Naive B cell (primary cell): ENCODE data around the gene ATG4B. TPM values are rescaled to one million over a fixed set of nuclear protein-coding genes. Genes with fewer than 3 reads are reported as not detected.

Experiments
- ATAC-seq, 2 donors: fragments of 150-1000 bp; cut with Tn5 transposase; 2 replicates each; pipeline ENCODE4 v1.10.0; 2021; ENCODE audit warnings: low read depth in 2 of 2, mild to moderate bottlenecking in 2 of 2, moderate library complexity in 2 of 2
- DNase-seq: peaks from one replicate; pipeline ENCODE4 v3.0.0; 2022
- H3K27ac Mint-ChIP-seq, 6 donors: one replicate each; pipeline ENCODE4 v1.8.0; 2020 to 2022; ENCODE audit warnings: mild to moderate bottlenecking in 6 of 6, mixed read lengths in 6 of 6, moderate library complexity in 5 of 6, inconsistent platforms in 2 of 6
- H3K27me3 Mint-ChIP-seq, 3 donors: one replicate each; pipeline ENCODE4 v1.8.0; 2021 to 2022; ENCODE audit warnings: mixed read lengths in 3 of 3, mild to moderate bottlenecking in 1 of 3
- H3K36me3 Mint-ChIP-seq, 2 donors: one replicate each; pipeline ENCODE4 v1.8.0; 2020 to 2022; ENCODE audit warnings: mixed read lengths in 2 of 2, inconsistent platforms in 1 of 2, mild to moderate bottlenecking in 1 of 2
- H3K4me1 Mint-ChIP-seq, 3 donors: one replicate each; pipeline ENCODE4 v1.8.0; 2020 to 2022; ENCODE audit warnings: mixed read lengths in 3 of 3, inconsistent platforms in 1 of 3, mild to moderate bottlenecking in 1 of 3, moderate library complexity in 1 of 3
- H3K4me3 Mint-ChIP-seq, 8 donors: one replicate each; pipeline ENCODE4 v1.8.0; 2020 to 2022; ENCODE audit warnings: mild to moderate bottlenecking in 8 of 8, mixed read lengths in 8 of 8, moderate library complexity in 8 of 8, inconsistent platforms in 2 of 8
- H3K9me3 Mint-ChIP-seq, 7 donors: one replicate each; pipeline ENCODE4 v1.8.0; 2020 to 2022; ENCODE audit warnings: mixed read lengths in 7 of 7, mild to moderate bottlenecking in 5 of 7, inconsistent platforms in 2 of 7, moderate library complexity in 1 of 7
- polyA plus RNA-seq, 6 donors: library from polyadenylated mRNA; unstranded; fragments of 300-500 nt; fragmentation: Illumina TruSeq; gene quantifications; one replicate each; pipeline ENCODE4 v1.2.3, GENCODE V29; 2021; ENCODE audit warnings: low read depth in 6 of 6

ATG4B gene
- polyA plus RNA-seq, 6 donors from 2014 or later: 61.5 to 74.6 (median 64.5) TPM

DNA sequence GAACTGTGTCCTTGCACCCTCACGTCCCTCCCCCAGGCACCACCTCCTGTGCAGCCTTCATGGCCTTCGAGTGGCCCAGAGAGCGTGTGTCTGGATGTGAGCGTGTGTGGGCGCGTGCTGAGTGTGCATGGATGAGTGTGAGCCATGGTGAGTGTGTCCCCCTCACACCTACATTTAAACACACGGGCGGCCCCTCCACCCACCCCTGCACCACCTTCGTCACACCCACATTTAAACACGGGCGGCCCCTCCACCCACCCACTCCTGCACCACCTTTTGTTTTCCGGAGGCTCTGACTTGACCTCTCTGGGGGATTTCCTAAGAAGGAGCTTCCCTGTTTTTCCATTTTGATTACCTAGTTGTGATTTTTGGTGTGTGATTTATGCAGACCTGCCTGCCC lies 31.3 kb downstream of the ATG4B start:
- Mint-ChIP-seq H3K4me3 (no peak overlapping the region), H3K36me3 (no peaks in the 10 kb centered on the region), H3K27me3 (no peaks in the 10 kb centered on the region), H3K9me3 (no peaks in the 10 kb centered on the region), H3K4me1 (no peaks in the 10 kb centered on the region), H3K27ac (peak overlapping the region in 2 of 6 donors; percentile 28 to 63)
- ATAC-seq: no peak
- DNase-seq: no peak

DNA sequence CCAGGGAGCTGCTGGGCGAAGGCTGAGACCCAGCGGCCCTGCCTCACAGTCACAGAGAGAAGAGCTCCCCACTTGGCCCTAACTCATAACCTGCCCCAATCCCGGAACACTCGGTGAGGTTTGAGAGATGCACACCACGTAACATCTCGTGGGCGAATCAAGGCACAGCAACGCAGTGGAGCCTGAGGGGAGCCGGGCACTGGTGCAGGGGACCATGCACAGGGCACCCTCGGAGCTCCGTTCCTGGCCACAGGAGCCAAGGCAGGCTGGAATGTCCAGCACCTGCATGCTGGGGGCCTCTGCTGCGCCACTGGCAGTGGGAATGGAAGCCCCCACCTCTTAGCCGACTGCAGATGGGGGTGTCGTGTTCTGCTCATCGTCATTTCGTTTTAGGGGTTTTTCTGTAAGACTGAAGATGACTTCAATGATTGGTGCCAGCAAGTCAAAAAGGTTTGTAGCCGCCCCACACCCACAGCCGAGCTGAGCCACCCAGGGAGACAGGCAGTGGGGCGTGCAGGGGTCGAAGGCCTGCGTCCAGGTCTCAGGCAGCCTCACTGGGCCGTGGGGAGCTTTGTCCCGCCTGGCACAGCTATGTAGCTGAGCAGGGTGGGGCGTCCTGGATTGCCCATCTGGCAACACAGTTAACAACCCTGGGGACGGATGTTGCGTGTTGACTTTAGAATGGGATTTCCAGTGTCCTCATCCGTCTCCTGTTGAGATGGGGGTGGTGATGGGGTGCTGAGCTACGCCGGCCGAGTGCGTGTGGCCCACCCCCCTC lies 33.0 kb downstream of the ATG4B start:
- H3K4me1 Mint-ChIP-seq: no peaks in the 10 kb centered on the region
- H3K27ac Mint-ChIP-seq: no peak overlapping the region

DNA sequence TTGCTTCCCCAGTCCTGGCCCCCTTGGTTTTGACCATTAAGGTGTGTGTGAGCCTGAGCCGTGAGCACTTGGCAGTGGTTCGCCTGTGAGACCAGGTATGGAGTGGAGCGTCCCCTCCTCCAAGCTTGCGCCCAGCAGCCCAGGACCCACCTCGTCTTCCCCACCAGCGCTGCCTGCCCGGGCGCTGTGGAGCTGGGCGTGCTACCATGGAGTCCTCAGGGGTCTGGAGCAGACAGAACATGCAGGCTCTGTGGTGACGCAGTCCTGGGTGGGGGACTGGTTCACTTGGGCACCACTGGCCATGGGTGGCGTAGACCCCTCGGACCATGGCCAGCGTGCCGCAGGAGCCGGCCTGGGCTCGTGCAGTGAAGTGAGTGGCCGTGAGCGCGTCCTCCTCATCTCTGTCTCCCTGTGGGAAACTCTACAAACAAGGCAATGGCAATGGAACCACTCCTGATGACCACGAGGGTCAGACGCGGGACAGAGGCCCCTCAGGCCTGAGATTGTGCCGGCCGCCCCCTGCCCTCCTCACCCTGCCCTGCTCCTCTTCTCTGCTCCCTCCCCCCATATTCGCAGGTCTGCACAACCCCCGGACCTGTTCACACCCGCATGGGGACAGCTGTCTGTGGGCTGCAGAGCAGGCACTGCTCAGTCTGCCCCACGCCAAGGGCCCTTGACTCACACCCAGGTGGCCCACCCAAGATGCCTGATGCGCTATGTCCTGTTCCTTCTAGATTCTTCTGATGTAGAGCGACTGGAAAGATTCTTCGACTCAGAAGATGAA lies 34.2 kb downstream of the ATG4B start:
- ATAC-seq: no peak
- Mint-ChIP-seq H3K4me3 (no peak overlapping the region), H3K27me3 (no peaks in the 10 kb centered on the region), H3K9me3 (no peaks in the 10 kb centered on the region), H3K27ac (no peak overlapping the region), H3K4me1 (no peaks in the 10 kb centered on the region), H3K36me3 (no peaks in the 10 kb centered on the region)
- no peak for DNase-seq

More for the DNA sequence above, 33.0 kb downstream of the ATG4B start:
- H3K9me3 Mint-ChIP-seq: no peaks in the 10 kb centered on the region
- ATAC-seq (no peak), DNase-seq (no peak)
- no peak overlapping the region for H3K4me3 Mint-ChIP-seq
- H3K27me3 Mint-ChIP-seq: no peaks in the 10 kb centered on the region
- H3K36me3 Mint-ChIP-seq: no peaks in the 10 kb centered on the region

DNA sequence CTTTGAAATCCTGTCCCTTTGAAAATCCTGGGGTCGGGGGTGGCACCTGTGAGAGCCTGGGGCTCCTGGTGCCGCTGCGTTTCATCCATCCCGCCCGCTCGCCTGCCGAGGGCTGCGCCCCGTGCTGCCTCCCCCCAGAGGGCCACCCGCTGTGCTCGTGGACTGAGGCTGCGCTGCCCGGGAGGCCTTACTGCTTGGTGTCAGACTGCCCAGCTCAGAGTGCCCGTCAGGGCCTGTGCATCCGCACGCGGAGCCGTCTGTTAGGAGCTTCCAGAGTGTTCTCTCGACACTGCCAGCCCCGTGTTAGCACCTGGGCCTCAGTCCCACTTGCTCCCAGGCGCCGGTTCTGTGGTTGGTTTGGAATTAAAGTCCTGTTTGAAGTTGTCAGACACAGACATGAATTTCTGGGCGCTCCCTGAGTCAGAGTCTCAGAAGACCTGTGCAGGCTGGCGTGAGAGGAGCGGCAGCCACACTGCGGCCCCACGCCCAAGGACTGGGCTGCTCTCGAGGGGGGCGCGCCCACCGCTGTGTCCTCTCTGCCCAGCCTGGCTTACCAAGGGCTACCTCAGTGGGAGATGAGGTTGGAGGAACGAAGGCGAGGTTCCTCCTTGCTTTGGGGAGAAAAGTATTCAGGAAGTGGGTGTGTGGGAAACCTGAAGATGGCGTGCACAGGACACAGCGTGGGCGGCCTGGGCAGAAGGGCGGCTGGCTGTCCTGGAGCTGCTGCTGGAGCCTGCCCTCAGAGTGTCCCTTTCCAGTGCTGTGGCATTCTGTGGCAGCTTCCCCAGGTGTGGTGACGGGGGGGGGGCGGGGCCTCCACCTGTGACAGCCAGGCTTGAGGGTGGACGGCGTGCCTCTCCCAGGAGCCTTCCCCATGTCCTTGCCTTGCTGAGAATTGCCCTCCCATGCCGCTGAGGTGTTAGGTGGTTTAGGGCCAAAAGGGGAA lies 35.0 kb downstream of the ATG4B start:
- H3K27ac Mint-ChIP-seq: no peak overlapping the region
- no peak overlapping the region for H3K4me3 Mint-ChIP-seq
- H3K27me3 Mint-ChIP-seq: no peaks in the 10 kb centered on the region
- H3K36me3 Mint-ChIP-seq: no peaks in the 10 kb centered on the region
- no peaks in the 10 kb centered on the region for H3K9me3 Mint-ChIP-seq
- DNase-seq (no peak), ATAC-seq (no peak)
- no peaks in the 10 kb centered on the region for H3K4me1 Mint-ChIP-seq

DNA sequence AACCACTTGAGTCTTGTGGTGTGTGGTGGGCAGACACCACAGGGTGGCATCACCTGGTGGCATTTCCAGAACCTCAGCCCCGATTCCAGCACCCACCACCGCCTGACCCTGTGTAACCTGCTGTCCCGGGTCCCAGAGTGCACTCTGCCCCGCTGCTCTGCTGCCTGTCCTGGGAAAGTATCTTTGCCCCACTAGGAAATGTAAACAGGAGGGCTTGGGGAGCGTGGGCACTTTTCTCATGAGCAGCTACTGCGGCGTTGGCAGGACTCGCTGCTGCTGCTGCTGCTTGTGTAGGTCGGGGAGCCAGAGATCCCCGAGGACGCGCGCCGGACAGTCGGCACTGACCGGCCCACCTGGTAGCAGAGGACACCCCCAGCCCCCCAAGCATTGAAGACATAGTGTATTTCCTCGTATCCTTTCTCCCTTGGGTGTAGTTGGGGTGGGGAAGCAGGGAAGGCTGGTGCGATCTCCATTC lies 35.7 kb downstream of the ATG4B start:
- Mint-ChIP-seq H3K27me3 (no peaks in the 10 kb centered on the region), H3K4me3 (no peak overlapping the region), H3K4me1 (no peaks in the 10 kb centered on the region), H3K9me3 (no peaks in the 10 kb centered on the region), H3K27ac (peak overlapping the region in 1 of 6 donors; percentile 42), H3K36me3 (no peaks in the 10 kb centered on the region)
- ATAC-seq: no peak
- no peak for DNase-seq

DNA sequence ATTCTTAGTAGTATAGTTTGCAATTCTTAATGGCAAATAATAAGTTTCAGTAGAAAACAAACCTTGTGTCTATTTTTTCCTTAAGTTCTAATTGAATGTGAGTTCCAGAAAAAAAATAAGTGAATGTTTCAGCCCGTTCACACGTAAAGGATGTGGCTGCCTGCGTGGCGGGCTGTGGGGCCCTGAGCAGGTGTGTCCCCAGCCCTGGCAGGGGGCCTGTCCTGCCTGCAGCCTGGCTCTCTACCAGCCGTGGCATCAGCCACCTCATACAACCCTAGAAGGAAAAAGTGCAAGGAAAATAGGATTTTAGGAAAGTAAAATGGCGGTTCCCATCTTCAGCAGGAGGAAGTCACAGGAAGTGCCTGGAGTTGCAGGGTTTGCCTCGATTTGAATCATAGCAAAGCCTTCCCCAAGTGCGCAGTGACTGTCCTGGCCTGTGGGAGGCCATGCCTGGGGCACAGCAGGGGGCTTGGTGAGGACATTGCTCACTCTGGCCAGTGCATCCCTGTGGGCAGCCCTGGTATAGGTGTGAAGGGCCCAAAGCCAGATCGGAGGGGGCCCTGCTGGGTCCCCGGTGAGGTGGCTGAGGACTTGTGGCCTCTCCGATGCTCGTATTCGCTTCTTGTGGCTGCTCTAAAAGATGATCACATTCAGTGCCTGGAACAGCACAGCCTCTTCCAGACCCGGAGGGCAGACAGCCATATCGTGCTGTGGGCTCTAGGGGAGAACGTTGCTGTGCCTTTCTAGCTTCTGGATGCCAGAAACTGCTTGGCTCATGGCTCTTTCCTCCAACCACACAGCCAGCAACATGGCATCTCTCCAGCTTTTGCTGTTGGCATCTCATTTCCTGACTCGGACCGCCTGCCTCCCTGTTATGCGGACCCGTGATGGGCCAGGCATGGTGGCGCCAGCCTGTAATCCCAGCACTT lies 36.6 kb downstream of the ATG4B start:
- no peaks in the 10 kb centered on the region for H3K36me3 Mint-ChIP-seq
- ATAC-seq (no peak), DNase-seq (no peak)
- no peak overlapping the region for H3K4me3 Mint-ChIP-seq
- no peaks in the 10 kb centered on the region for H3K27me3 Mint-ChIP-seq
- no peaks in the 10 kb centered on the region for H3K4me1 Mint-ChIP-seq
- H3K9me3 Mint-ChIP-seq: no peaks in the 10 kb centered on the region
- H3K27ac Mint-ChIP-seq: peak overlapping the region in 3 of 6 donors; percentile 42 to 86 (median 43)

DNA sequence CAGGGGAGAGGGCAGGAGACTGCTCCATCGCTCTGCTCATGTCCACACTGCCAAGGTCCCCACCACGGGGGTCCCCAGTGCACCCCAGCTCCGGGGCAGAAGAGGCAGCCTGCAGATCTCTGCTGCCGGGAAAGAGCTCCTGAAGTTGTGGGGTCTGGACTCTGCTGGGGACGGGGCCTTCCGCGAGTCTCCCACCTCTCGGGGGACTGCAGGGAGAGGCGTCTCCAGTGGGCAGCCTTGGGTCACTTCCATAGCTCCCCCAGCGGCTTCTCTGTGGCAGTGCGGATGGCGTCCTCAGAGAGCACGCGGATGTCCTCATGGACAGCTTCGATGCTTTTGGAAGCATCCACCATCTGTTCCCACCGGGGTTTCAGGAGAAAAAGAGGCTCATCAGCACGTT lies 38.4 kb downstream of the ATG4B start:
- DNase-seq (no peak), ATAC-seq (no peak)
- Mint-ChIP-seq H3K36me3 (no peaks in the 10 kb centered on the region), H3K4me1 (no peaks in the 10 kb centered on the region), H3K4me3 (no peak overlapping the region), H3K9me3 (no peaks in the 10 kb centered on the region), H3K27me3 (no peaks in the 10 kb centered on the region), H3K27ac (no peak overlapping the region)

DNA sequence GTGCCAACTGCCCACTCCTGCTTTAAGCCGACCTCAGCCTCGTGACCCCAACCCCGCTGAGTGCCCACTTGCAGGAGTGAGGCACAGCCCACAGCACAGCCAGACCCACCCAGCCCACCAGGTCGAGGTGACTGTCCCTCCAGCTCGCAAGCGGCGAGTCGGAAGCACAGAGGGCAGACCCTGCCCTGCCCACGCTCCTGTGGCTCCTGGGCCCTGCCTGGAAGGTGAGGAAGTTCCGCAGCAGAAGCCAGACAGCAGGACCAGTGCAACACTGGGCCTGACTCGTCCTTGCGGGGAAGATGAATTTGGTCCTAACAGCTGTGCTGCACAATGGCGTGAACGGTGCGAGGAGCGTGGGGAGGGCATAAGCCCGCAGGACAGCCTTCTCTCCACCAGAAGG lies 39.2 kb downstream of the ATG4B start:
- DNase-seq (no peak), ATAC-seq (no peak)
- H3K4me1 Mint-ChIP-seq: no peaks in the 10 kb centered on the region
- H3K9me3 Mint-ChIP-seq: no peaks in the 10 kb centered on the region
- no peaks in the 10 kb centered on the region for H3K36me3 Mint-ChIP-seq
- H3K4me3 Mint-ChIP-seq: no peak overlapping the region
- peak overlapping the region in 1 of 6 donors; percentile 39 for H3K27ac Mint-ChIP-seq
- no peaks in the 10 kb centered on the region for H3K27me3 Mint-ChIP-seq

DNA sequence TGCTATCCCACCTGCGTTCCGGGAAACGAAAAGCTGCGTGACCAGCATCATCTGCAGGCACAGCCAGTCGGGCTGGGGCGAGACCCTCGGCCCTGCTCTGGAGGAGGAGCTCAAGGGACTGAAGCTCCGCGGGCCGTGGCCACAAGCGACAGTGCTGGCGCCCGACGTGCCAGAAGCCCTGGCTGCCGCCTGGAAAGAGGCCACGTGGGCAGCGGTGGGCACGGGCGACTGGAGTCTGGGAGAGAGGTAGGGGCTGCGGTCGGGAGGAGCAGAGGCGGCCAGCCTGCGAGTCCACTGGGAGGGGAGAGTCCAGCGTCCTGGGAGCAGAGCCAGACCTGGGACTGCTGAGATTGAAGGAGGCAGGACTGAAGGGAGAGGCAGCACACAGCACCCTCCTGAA lies 39.9 kb downstream of the ATG4B start:
- no peak for ATAC-seq
- H3K4me3 Mint-ChIP-seq: no peak overlapping the region
- H3K4me1 Mint-ChIP-seq: peaks cover 0 to 3% (median 2%) of the 10 kb centered on the region in 3 donors
- peak overlapping the region in 2 of 6 donors; percentile 6 to 56 for H3K27ac Mint-ChIP-seq
- no peaks in the 10 kb centered on the region for H3K27me3 Mint-ChIP-seq
- no peaks in the 10 kb centered on the region for H3K9me3 Mint-ChIP-seq
- DNase-seq: no peak
- H3K36me3 Mint-ChIP-seq: no peaks in the 10 kb centered on the region

DNA sequence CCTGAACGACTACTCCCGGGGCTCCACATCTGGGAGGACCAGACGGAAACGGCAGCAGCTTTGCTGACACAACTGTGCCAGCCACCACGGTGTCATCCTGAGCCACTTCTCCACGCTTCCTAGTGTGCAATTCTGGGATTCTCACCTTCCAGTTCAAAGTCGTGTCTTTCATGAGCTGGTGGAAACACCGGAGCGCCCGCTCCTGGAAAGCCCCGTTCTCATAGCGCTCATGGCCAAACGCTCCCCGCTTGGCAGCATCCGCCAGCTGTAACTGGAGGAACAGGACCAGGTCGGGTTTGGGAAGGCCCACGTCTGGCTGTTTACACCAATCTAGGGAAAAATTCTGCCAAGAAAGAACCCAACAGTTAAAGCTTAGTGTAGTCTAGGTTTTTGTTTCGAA lies 40.8 kb downstream of the ATG4B start:
- Mint-ChIP-seq H3K36me3 (no peaks in the 10 kb centered on the region), H3K27ac (no peak overlapping the region), H3K27me3 (no peaks in the 10 kb centered on the region), H3K4me1 (peaks cover 0 to 3% (median 2%) of the 10 kb centered on the region in 3 donors), H3K4me3 (no peak overlapping the region), H3K9me3 (no peaks in the 10 kb centered on the region)
- ATAC-seq (no peak), DNase-seq (no peak)

DNA sequence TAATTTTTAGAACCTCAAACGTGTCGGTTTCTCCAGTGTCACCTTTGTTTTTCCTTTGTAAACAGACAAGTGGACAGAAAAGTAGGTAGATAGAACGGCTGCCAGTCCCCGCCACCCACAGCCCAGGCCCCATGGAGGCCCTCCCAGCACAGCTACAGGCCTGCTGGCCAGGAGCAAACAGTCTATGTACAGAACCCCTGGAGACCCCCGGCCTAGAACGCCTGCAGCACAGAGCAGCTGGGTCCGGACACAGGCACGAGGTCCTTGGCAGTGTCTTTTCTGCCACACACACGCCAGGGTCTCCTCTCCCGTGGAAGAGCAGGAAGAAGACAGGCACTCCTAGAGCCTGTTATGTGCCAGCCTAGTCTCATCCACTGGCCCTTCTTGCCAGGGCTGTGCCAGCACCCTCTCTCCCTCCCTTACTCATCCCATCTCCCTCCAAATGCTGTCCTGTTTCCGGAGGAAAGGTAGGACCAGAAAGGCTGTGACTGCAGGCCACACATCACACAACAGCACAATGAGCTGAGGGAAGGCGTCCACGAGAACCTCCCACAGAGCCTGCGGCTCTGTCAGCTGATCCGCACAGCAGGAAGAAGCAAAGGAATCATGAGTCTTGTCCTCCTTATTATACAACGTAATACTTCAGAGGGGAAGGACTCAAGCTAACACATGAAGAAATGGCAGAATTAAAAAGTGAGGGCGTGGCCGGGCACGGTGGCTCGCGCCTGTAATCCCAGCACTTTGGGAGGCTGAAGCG lies 41.5 kb downstream of the ATG4B start:
- Mint-ChIP-seq H3K4me1 (peaks cover 0 to 3% (median 2%) of the 10 kb centered on the region in 3 donors), H3K36me3 (no peaks in the 10 kb centered on the region), H3K27me3 (no peaks in the 10 kb centered on the region), H3K4me3 (no peak overlapping the region), H3K27ac (peak overlapping the region in 1 of 6 donors; percentile 94), H3K9me3 (no peaks in the 10 kb centered on the region)
- DNase-seq: no peak
- no peak for ATAC-seq

DNA sequence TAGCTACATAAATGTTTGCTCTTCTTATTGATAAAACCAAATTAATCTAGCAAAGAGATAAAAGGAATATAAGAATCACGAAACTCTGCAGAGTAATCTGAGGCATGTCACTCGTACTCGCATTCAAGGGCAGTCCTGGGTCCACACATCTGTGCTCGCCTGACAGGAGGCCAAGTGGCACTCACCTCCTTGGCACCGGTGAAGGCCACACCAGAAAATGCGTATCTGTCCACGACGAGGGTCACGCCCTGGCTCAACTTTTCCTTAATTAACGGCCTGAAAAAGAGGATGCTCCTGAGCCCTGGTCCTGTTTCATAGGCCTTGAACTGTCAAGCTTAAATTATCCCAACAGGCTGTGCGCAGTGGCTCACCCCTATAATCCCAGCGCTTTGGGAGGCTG lies 42.6 kb downstream of the ATG4B start:
- no peaks in the 10 kb centered on the region for H3K36me3 Mint-ChIP-seq
- no peak overlapping the region for H3K27ac Mint-ChIP-seq
- H3K27me3 Mint-ChIP-seq: no peaks in the 10 kb centered on the region

More for the DNA sequence above, 42.6 kb downstream of the ATG4B start:
- Mint-ChIP-seq H3K4me1 (peaks cover 0 to 3% (median 2%) of the 10 kb centered on the region in 3 donors), H3K9me3 (no peaks in the 10 kb centered on the region), H3K4me3 (no peak overlapping the region)
- no peak for DNase-seq
- ATAC-seq: no peak
